Activated CD4-positive, CD25-positive, alpha-beta regulatory T cell treated with anti-CD3 and anti-CD28 coated beads, Interleukin-2, amount 50 U/mL, for 16 hours (primary cell): ENCODE measurements around the gene TCF7.
"Not testable (repeated sequence)": the region's sequence is repeated elsewhere in the genome, so short reads cannot be mapped to it uniquely, and the experiment has no call there.

Experiments used
- DNase-seq: peaks from one replicate; pipeline ENCODE4 v3.0.0-alpha.2; 2020; ENCODE audit warnings: low read depth, low spot score

TCF7 gene

GRCh38 chr5:134145041-134145757 is 30.7 kb downstream of the TCF7 start:
- DNase-seq, result no peak

DNA sequence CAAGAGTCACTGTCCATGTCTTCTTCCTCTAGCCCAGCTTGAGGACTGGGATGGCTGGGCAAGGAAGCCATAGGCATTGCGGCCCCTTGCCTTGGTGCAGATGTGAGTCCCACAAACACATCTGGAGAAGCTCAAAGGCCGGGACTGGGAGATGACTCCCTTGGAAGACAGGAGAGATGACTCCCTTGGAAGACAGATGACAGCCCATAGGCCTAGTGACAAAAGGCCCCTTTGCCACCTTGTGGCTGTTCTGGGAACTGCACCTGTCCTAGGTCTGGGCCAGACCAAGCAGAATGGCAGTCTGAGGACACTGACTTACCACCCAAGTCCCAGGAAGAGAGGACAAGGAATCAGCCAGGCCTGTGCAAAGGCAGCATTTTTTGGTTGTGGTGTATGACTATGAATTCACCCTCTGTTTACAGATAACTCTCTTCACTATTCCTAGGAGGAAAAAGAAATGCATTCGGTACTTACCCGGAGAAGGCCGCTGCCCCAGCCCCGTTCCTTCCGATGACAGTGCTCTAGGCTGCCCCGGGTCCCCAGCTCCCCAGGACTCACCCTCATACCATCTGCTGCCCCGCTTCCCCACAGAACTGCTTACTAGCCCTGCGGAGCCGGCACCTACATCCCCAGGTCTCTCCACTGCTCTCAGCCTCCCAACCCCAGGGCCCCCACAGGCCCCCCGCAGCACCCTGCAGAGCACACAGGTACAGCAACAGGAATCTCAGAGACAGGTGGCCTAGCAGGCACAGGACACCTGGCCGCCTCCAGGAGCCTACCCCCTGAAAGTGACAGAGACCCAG is 31.5 kb downstream of the TCF7 start:
- peak; percentile 70 for DNase-seq

DNA sequence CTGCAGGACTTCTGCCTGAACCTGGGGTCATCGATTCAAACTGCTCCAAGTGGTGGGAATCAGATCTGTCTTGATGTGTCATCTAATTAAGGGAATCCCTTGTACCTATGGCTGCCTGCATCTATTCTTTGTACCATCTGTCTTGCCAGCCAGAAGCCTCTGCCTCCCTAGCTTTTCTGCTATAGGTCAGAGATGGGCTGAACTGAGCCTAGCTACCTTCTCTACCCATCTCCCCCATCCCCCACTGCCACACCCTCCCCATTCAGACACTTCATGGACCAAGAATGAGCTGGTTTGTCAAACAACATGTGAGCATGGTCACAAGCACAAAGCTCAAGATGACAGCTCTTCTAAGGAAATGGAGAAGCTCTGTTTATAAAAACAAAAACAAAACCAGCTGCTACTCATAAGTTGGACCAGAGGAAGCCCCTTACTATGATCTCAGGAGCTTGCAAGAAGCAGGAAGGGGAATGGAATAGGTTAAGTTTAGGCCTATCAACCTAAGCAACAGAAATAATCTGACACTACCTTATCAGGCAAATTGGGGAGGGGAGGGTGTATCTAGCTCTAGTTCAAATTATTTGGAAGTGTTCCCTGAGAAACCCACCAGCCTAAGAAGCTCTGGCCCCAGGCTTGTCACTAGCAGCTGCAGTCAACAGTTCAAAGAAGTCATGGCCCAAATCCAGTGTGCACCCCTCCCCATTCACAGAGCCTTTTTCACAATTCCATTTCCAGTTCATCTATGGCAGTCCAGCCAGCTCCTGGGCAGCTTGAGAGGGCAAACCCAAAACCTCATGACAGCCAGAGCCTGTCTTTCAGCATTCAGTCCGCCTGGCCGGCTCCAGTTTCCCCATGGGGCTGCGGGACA is 32.4 kb downstream of the TCF7 start:
- no peak for DNase-seq

DNA sequence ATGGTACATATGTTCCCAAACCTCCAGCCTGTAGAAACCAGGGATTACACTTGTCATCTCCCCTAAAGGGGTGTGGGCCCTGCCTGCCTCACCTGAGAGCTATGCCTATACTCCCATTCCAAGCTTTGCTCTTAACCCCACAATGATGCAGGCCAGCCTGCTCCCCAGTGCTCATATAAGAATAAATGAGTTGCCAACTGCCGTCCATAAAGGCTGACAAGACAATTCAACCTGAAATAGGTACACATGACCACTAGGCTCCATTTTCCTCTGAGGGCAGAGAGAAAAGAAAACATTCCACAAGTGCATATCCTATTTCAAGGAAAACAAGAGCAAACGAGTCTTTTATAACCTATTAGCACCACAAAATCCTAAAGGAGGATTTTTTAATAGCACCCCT is 33.8 kb downstream of the TCF7 start:
- no peak for DNase-seq

DNA sequence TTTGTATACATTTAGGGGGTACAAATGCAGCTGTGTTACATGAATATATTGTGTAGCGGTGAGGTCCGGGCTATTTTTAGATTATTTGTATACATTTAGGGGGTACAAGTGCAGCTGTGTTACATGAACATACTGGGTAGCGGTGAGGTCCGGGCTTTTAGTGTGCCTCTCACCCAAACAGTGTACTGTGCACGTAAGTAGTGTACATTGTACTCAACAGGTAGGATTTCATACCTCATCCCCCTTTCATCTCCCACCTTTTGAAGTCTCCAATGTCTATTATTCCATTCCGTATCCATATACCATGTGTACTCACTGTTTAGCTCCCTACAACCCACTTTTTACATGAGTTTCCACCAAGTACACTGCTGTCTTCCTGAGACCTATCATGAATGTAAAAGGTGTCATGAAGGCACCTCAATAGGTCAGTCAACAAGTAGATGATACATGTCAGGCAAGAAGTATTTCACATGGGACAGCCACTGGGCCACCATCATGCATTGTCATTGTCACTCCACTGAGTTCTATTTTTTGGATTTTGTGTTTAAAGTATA is 34.6 kb downstream of the TCF7 start:
- DNase-seq, result no peak

DNA sequence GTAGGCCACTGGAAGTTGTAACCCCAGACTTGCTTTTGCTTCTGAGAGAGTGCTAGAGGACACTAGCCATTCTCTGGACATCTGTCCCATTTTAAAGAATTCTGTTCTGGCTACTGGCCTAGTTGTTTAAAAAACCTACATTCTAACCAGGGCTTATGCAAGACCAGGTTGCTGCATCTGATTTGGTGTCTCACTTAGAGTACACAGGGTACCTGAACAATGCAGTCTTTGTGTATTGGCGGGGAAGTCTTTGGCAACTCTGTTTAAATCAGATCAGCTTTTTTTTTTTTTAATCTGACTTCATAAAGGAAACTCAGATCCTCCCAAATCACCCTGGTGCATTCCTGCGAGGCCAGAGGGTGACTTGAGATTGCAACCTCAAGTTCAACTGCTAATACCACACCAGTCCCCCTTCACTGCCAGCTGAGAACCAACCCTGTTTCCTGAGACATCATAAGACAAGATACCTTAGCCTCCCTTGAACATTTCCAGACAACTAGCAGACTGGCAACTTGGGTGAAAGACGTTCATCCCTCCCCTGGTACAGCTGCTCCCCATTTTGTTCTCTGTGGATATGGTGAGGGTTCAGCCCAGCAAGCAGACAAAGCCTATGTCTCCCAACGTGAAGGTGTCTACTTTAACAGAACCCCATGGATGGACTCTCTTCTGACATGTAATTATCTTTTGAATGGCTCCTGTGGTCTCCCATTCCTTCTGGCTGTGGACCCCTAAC is 35.3 kb downstream of the TCF7 start:
- DNase-seq, result no peak

GRCh38 chr5:134151723-134152122 is 37.2 kb downstream of the TCF7 start:
- no peak for DNase-seq

- DNase-seq, result not testable (repeated sequence)
Measured at GRCh38 chr5:134152173-134152832, 37.8 kb downstream of the TCF7 start.

GRCh38 chr5:134153241-134153640 is 38.8 kb downstream of the TCF7 start:
- DNase-seq, result no peak

DNA sequence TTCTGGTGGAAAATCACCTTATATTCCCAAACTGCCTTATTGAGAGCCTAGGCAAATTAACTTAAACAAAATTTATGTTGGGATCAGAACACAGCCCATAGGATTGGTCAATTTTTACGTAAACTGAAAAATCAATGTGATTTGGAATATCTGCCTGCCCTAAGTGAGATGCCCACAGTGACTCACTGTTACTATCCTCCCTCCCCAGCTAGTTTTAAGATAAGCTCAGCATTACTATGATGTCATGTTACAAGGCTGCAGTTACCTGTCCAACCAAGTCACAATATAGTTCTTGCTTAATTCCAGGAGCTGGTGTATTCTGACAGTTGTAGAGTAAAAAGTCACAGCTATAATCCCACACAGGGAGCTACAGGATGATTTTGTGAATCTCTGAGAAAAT is 39.2 kb downstream of the TCF7 start:
- no peak for DNase-seq

DNA sequence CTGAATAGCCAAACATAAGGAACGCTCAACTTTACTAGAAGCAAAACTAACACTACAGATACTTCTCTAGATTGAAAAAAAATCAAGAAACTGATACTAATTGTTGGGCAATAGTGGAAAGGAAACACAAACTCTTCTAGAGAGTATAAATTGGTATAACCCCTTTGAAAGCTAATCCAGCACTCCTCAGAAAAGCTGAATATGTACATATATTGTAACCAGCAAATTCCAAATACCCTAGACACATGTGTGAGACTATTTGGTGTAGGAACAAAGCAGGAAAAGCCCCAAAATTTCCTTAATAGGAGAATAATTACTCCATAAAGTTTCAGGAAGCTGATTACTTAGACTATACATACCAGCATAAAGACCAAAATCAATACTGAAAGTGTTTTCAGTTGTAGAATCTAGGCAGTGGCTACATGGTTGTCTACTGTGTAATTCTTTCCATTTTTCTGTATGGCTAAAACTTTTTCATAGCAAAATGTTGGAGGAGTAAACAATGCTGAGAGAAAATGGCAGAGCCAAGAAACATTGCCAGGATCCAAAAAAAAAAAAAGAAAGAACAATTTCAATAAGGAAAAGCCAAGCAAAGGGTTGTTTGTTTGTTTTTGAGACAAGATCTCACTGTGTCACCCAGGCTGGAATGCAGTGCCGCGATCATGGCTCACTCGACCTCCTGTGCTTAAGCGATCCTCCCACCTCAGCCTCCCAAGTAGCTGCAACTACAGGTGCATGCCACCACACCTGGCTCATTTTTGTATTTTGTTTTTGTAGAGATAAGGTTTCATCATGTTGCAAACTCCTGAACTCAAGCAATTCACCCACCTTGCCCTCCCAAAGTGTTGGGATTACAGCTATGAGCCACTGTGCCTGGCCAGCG is 47.3 kb downstream of the TCF7 start:
- DNase-seq, result no peak

- no peak for DNase-seq
Measured at GRCh38 chr5:134162592-134162991, 48.1 kb downstream of the TCF7 start.

DNA sequence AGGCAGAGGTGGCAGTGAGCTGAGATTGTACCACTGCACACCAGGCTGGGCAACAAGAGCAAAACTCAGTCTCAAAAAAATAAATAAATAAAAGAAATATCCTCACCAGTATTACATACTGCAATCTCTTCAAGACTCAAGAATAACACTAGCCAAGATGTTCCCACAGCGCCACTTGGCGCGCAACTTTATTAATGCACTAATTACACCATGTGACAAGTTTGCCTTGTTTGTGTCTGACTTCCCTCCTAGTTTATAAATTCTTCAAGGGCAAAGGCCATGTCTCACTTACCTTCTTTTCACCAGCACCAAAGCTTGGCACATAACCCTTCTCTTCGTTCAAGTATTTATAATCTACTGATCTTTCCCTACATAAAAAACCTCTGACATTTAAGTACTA is 57.5 kb downstream of the TCF7 start:
- DNase-seq, result no peak

GRCh38 chr5:134174841-134175839 is 60.7 kb downstream of the TCF7 start:
- no peak for DNase-seq

DNA sequence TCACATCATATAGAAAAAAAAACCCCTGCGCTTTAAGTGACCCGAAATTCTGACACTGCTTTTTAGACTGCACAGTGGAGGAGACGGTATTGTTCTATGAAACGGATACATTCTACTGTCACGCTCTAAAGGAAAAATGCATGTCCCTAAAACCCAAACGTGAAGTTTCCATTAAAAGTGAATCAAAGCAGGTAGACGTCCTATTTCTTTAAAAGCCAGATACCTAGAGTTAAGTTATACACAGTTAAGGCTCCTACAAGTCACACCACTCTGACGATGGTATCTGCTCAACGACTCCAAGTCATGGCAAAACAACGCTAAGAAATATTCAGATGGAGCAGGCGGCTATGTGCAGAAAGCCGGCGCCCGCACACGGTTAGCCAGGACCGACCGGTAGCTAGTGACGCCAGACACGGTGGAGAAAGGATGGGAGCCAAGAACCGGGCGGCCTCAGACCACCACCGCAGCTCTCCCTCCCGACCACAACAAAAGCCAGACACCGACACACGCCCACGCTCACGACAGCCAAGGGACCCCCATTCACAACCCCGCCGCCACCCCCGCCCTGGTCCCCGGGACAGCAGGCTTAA is 61.5 kb downstream of the TCF7 start:
- DNase-seq, result no peak

- peak; percentile 73 for DNase-seq
Measured at GRCh38 chr5:134176511-134177368, 62.3 kb downstream of the TCF7 start, which contains the start of gene SKP1. Gene SKP1, minus strand, starts transcription at chr5:134176950. Its CDS starts 2,928 bp downstream, at chr5:134174022.
